ENCODE measurements around the gene NAT8L. TPM values are rescaled to one million over a fixed set of nuclear protein-coding genes. Genes with fewer than 3 reads are reported as not detected.

NAT8L gene
- polyA plus RNA-seq, 3 donors, result 0.01 TPM; not detected in 2

DNA sequence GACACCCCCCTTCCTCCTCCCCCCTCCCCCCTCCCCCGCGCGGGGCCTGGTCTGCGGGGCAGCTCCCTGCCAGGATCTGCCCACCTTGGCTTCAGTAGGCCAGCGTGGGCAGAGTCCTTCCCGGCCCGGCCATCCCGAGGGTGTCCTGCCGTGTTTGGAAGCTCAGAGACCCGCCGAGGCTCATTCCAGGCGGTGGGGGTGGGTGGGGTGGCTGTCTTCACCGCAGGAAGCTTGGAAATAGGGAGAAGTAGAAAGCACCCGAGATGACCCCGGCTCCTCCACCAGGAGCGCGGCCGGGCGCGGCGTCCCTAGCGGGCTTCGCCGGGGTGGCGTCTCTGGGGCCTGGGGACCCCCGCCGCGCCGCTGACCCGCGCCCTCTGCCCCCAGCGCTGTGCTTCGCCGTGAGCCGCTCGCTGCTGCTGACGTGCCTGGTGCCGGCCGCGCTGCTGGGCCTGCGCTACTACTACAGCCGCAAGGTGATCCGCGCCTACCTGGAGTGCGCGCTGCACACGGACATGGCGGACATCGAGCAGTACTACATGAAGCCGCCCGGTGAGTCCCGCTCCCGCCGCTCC is 1.6 kb downstream of the NAT8L start:
- H4K20me1 ChIP-seq (ENCODE audit: insufficient read depth, low read length), result no peaks in the 10 kb centered on the region
- H3K27me3 Mint-ChIP-seq (ENCODE audit: low read depth in 3 of 3), result peaks cover 32 to 59% (median 37%) of the 10 kb centered on the region in 3 donors
- H3K9me3 Mint-ChIP-seq, result peaks cover 0 to 10% (median 2%) of the 10 kb centered on the region in 7 donors

DNA sequence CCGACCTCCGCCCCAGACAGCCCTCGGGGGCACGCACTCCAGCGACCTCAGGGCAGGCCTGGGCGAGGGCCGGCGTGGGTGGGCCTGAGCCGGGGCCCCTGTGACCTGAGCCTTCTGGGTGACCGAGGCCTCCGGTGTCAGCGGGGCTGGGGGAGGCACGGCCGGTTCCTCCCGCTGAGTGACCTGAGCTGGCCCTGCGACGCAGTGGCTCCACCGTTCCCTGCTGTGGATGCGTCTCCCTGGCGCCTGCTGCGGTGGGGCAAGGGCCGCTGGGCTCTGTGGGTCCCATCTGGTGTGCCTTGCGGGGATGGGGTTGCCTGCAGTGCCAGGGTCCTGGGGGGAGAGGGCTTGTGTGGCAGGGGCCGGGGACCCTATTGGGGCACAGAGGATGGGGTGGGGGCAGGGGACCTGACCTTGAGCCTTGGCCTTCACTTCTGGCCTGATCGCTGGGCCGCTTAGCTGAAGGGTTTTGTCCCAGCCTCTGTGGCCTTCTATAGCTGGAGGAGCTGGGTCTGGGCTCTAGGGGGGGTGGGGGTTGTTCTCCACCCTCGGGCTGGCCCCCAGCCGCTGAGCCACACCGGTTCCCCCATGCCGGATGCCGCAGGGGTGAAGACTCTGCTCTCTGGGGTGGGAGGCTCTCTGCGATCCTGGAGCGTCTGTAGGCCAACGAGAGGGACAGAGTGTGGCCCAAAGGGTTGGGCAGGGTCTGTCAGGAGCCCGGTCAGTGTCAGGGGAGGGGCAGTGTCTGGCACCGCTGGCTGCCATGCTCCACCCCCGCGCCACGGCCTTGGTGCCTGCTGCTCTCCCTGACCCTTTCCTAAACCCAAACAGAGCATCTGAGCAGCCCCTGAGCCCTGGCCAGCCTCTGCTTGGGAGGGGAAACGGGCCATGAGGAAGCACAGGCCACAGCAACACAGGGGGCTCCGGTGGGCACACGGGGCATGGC is 2.3 kb downstream of the NAT8L start:
- H3K27ac Mint-ChIP-seq, result no peak overlapping the region
- H3K4me1 ChIP-seq (ENCODE audit: control insufficient read depth in 1 of 2, insufficient read depth in 2 of 2, low read length in 2 of 2), result peaks cover 3 to 13% of the 10 kb centered on the region in 2 donors
- H3K27me3 ChIP-seq (ENCODE audit: control insufficient read depth in 2 of 2, insufficient read depth in 2 of 2, low read length in 2 of 2), result peaks cover 18 to 33% of the 10 kb centered on the region in 2 donors
- 94% methylated on average over 41 of the region's 42 CpGs for WGBS (ENCODE audit: insufficient coverage)
- no peak overlapping the region for H3K27ac ChIP-seq (ENCODE audit: low read depth in 1 of 2, low read length in 2 of 2)
- H3K9me3 ChIP-seq (replicated peaks in 1 of 2; ENCODE audit: control insufficient read depth in 1 of 2, insufficient read depth in 1 of 2, low read length in 2 of 2), result peaks cover 0 to 5% of the 10 kb centered on the region in 2 donors
- no peaks in the 10 kb centered on the region for H4K20me1 ChIP-seq (ENCODE audit: insufficient read depth, low read length)
- no peak overlapping the region for H3K4me2 ChIP-seq (replicated peaks; ENCODE audit: extremely low read depth, low read length, poor library complexity, severe bottlenecking)
- H3K4me1 Mint-ChIP-seq, result peaks cover 2% of the 10 kb centered on the region
- TF ChIP-seq, protein P1, sequence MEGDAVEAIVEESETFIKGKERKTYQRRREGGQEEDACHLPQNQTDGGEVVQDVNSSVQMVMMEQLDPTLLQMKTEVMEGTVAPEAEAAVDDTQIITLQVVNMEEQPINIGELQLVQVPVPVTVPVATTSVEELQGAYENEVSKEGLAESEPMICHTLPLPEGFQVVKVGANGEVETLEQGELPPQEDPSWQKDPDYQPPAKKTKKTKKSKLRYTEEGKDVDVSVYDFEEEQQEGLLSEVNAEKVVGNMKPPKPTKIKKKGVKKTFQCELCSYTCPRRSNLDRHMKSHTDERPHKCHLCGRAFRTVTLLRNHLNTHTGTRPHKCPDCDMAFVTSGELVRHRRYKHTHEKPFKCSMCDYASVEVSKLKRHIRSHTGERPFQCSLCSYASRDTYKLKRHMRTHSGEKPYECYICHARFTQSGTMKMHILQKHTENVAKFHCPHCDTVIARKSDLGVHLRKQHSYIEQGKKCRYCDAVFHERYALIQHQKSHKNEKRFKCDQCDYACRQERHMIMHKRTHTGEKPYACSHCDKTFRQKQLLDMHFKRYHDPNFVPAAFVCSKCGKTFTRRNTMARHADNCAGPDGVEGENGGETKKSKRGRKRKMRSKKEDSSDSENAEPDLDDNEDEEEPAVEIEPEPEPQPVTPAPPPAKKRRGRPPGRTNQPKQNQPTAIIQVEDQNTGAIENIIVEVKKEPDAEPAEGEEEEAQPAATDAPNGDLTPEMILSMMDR (IDR thresholded peaks at IDR 0.05), result no peak
- peak overlapping the region in 1 of 2 donors; percentile 39 for H3K4me3 Mint-ChIP-seq
- DNase-seq, result no peak
- H3K9me3 Mint-ChIP-seq, result peaks cover 0 to 8% (median 2%) of the 10 kb centered on the region in 7 donors
- no peaks in the 10 kb centered on the region for H3K79me2 ChIP-seq (ENCODE audit: insufficient read depth, low read length)
- H2AFZ ChIP-seq (ENCODE audit: insufficient read depth, low read depth, low read length, poor library complexity, severe bottlenecking), result no peak overlapping the region
- no peaks in the 10 kb centered on the region for H3K36me3 ChIP-seq (replicated peaks in 1 of 2; ENCODE audit: control insufficient read depth in 1 of 2, insufficient read depth in 2 of 2, low read length in 2 of 2)
- H3K9ac ChIP-seq (ENCODE audit: insufficient read depth, low read length, poor library complexity, severe bottlenecking), result no peak overlapping the region
- no peaks in the 10 kb centered on the region for H3K36me3 Mint-ChIP-seq
- intact Hi-C loops (cut with micrococcal nuclease), result no loop called here
- peaks cover 25 to 51% (median 30%) of the 10 kb centered on the region in 3 donors for H3K27me3 Mint-ChIP-seq (ENCODE audit: low read depth in 3 of 3)
- H3K4me3 ChIP-seq (replicated peaks in 1 of 3; ENCODE audit: low read depth in 2 of 3, low read length in 3 of 3), result no peak overlapping the region

More for the DNA sequence above, 1.6 kb downstream of the NAT8L start:
- peaks cover 2% of the 10 kb centered on the region for H3K4me1 Mint-ChIP-seq
- peaks cover 0 to 5% of the 10 kb centered on the region in 2 donors for H3K9me3 ChIP-seq (replicated peaks in 1 of 2; ENCODE audit: control insufficient read depth in 1 of 2, insufficient read depth in 1 of 2, low read length in 2 of 2)
- H3K4me3 Mint-ChIP-seq, result no peak overlapping the region
- no peak overlapping the region for H3K4me2 ChIP-seq (replicated peaks; ENCODE audit: extremely low read depth, low read length, poor library complexity, severe bottlenecking)
- DNase-seq, result no peak
- no peak overlapping the region for H3K4me3 ChIP-seq (replicated peaks in 1 of 3; ENCODE audit: low read depth in 2 of 3, low read length in 3 of 3)
- H3K36me3 ChIP-seq (replicated peaks in 1 of 2; ENCODE audit: control insufficient read depth in 1 of 2, insufficient read depth in 2 of 2, low read length in 2 of 2), result no peaks in the 10 kb centered on the region
- no peaks in the 10 kb centered on the region for H3K36me3 Mint-ChIP-seq
- WGBS (ENCODE audit: insufficient coverage), result 64% methylated on average over 50 of the region's 54 CpGs
- H3K27ac ChIP-seq (ENCODE audit: low read depth in 1 of 2, low read length in 2 of 2), result no peak overlapping the region
- H3K79me2 ChIP-seq (ENCODE audit: insufficient read depth, low read length), result no peaks in the 10 kb centered on the region
- peaks cover 23 to 39% of the 10 kb centered on the region in 2 donors for H3K27me3 ChIP-seq (ENCODE audit: control insufficient read depth in 2 of 2, insufficient read depth in 2 of 2, low read length in 2 of 2)
- H3K9ac ChIP-seq (ENCODE audit: insufficient read depth, low read length, poor library complexity, severe bottlenecking), result no peak overlapping the region
- no peak overlapping the region for H2AFZ ChIP-seq (ENCODE audit: insufficient read depth, low read depth, low read length, poor library complexity, severe bottlenecking)
- H3K4me1 ChIP-seq (ENCODE audit: control insufficient read depth in 1 of 2, insufficient read depth in 2 of 2, low read length in 2 of 2), result peaks cover 3 to 13% of the 10 kb centered on the region in 2 donors
- intact Hi-C loops (cut with micrococcal nuclease), result no loop called here
- H3K27ac Mint-ChIP-seq, result no peak overlapping the region
- TF ChIP-seq, protein P1 (IDR thresholded peaks at IDR 0.05), result no peak
